H1 (cell line): ENCODE results near the gene MDFI. TPM values are rescaled to one million over a fixed set of nuclear protein-coding genes. Genes with fewer than 3 reads are reported as not detected.

Experiments
- CTCF ChIA-PET: fragments of 300-600 bp; sonication (Branson Sonifier 250); formaldehyde crosslinking; loops from one replicate; lab custom pipeline; 2021; ENCODE audit not compliant: partially characterized antibody; lab: Charles Lee
- POLR2A ChIA-PET: fragments of 300-600 bp; sonication (Branson Sonifier 250); formaldehyde crosslinking; loops from one replicate; lab custom pipeline; 2021; ENCODE audit warnings: inconsistent platforms; ENCODE audit not compliant: partially characterized antibody; lab: Charles Lee
- DNase-seq, 2 experiments: peaks; one replicate each; pipeline versions ENCODE4 v3.0.0 to v3.0.0-alpha.2; 2010 to 2022; ENCODE audit warnings: low spot score in 2 of 2, low read depth in 1 of 2, mixed read lengths in 1 of 2
- FAIRE-seq: peaks from 2 replicates; lab custom pipeline; 2011; peaks lifted over from hg19 to GRCh38; lab: Jason Lieb, UNC
- H2AFZ ChIP-seq: 2 replicates; pipeline ENCODE4 v1.8.1; 2012; ENCODE audit warnings: low read length, inconsistent platforms
- H2AK5ac ChIP-seq: 2 replicates; pipeline ENCODE4 v1.6.1; 2013; ENCODE audit warnings: low read depth, low read length
- H2BK120ac ChIP-seq: replicated peaks from 2 replicates; pipeline ENCODE3; 2013; ENCODE audit warnings: low read depth, low read length, inconsistent platforms
- H2BK12ac ChIP-seq: 2 replicates; pipeline ENCODE4 v1.6.1; 2013; ENCODE audit warnings: low read depth, low read length
- H2BK15ac ChIP-seq: 2 replicates; pipeline ENCODE4 v1.6.1; 2013; ENCODE audit warnings: low read length
- H2BK20ac ChIP-seq: 2 replicates; pipeline ENCODE4 v1.6.1; 2013; ENCODE audit warnings: low read length
- H2BK5ac ChIP-seq: 2 replicates; pipeline ENCODE4 v1.6.1; 2013; ENCODE audit warnings: low read depth, low read length
- H3K14ac ChIP-seq: 2 replicates; pipeline ENCODE4 v1.6.1; 2013; ENCODE audit warnings: inconsistent platforms; ENCODE audit not compliant: insufficient read length
- H3K18ac ChIP-seq: 2 replicates; pipeline ENCODE4 v1.6.1; 2013; ENCODE audit warnings: low read length; ENCODE audit errors: extremely low read depth
- H3K23ac ChIP-seq: 2 replicates; pipeline ENCODE4 v1.6.1; 2013; ENCODE audit warnings: inconsistent platforms; ENCODE audit not compliant: insufficient read length
- H3K23me2 ChIP-seq: 2 replicates; pipeline ENCODE4 v1.6.1; 2013; ENCODE audit warnings: low read depth, low read length
- H3K27ac ChIP-seq: 2 replicates; pipeline ENCODE4 v1.6.1; 2011; ENCODE audit warnings: low read depth, low read length, inconsistent platforms
- H3K27me3 ChIP-seq, 4 experiments: replicated peaks in 1 of 4; 1 replicate in 1 of 4; 2 replicates in 3 of 4; pipeline versions ENCODE4 v1.6.1 to v1.8.1; 2011 to 2013; ENCODE audit warnings: low read length in 3 of 4, mild to moderate bottlenecking in 3 of 4, inconsistent platforms in 2 of 4, mixed read lengths in 2 of 4, moderate library complexity in 1 of 4; ENCODE audit not compliant: control insufficient read depth in 3 of 4, insufficient read depth in 3 of 4; ENCODE audit errors: extremely low read depth in 1 of 4
- H3K36me3 ChIP-seq, 4 experiments: 2 replicates each; pipeline versions ENCODE4 v1.6.1 to v1.8.1; 2011 to 2013; ENCODE audit warnings: mild to moderate bottlenecking in 4 of 4, low read length in 3 of 4, moderate library complexity in 2 of 4, control low read depth in 1 of 4, inconsistent platforms in 1 of 4; ENCODE audit not compliant: insufficient read depth in 4 of 4, control insufficient read depth in 2 of 4
- H3K4ac ChIP-seq: replicated peaks from 2 replicates; pipeline ENCODE3; 2013; ENCODE audit warnings: low read length, low read depth, mixed read lengths, inconsistent platforms; ENCODE audit not compliant: insufficient read length
- H3K4me1 ChIP-seq, 4 experiments: replicated peaks in 1 of 4; 1 replicate in 1 of 4; 2 replicates in 3 of 4; pipeline versions ENCODE4 v1.6.1 to v1.8.1; 2011 to 2013; ENCODE audit warnings: low read length in 3 of 4, inconsistent platforms in 2 of 4, mixed read lengths in 1 of 4; ENCODE audit not compliant: insufficient read depth in 4 of 4, control insufficient read depth in 3 of 4
- H3K4me2 ChIP-seq, 2 experiments: 2 replicates each; pipeline versions ENCODE4 v1.6.1 to v1.8.1; 2011 to 2013; ENCODE audit warnings: low read depth in 2 of 2, low read length in 2 of 2, control low read depth in 1 of 2, inconsistent platforms in 1 of 2, mild to moderate bottlenecking in 1 of 2; ENCODE audit not compliant: insufficient read depth in 1 of 2
- H3K4me3 ChIP-seq, 4 experiments: fragments of 200-600, 300-600 bp in 1 of 4; sonication (generic), shearing (Covaris generic), sonication (Bioruptor Twin) in 1 of 4; 2 replicates each; pipeline versions ENCODE4 v1.5.1 to v1.8.1; 2011 to 2016; ENCODE audit warnings: low read length in 4 of 4, low read depth in 3 of 4, control low read depth in 2 of 4, inconsistent platforms in 2 of 4, mild to moderate bottlenecking in 2 of 4, mixed read lengths in 1 of 4, moderate library complexity in 1 of 4; ENCODE audit not compliant: insufficient read depth in 2 of 4; ENCODE audit errors: extremely low read depth in 1 of 4
- H3K56ac ChIP-seq: replicated peaks from 2 replicates; pipeline ENCODE3; 2013; ENCODE audit warnings: low read depth, mild to moderate bottlenecking, mixed read lengths, low read length, inconsistent platforms; ENCODE audit not compliant: insufficient read length
- H3K79me1 ChIP-seq: 2 replicates; pipeline ENCODE4 v1.6.1; 2013; ENCODE audit warnings: low read depth, low read length, control low read depth
- H3K79me2 ChIP-seq, 2 experiments: 2 replicates each; pipeline versions ENCODE4 v1.6.1 to v1.8.1; 2012 to 2013; ENCODE audit warnings: low read length in 2 of 2, mild to moderate bottlenecking in 2 of 2, inconsistent platforms in 1 of 2; ENCODE audit not compliant: insufficient read depth in 2 of 2, control insufficient read depth in 1 of 2
- H3K9ac ChIP-seq, 4 experiments: replicated peaks in 1 of 4; 1 replicate in 1 of 4; 2 replicates in 3 of 4; pipeline versions ENCODE4 v1.6.1 to v1.8.1; 2011 to 2013; ENCODE audit warnings: low read depth in 3 of 4, low read length in 3 of 4, control low read depth in 2 of 4, mild to moderate bottlenecking in 2 of 4, moderate library complexity in 2 of 4, inconsistent platforms in 1 of 4; ENCODE audit errors: extremely low read depth in 1 of 4
- H3K9me3 ChIP-seq, 2 experiments: 2 replicates each; pipeline versions ENCODE4 v1.6.1 to v1.8.1; 2012 to 2013; ENCODE audit warnings: mild to moderate bottlenecking in 2 of 2, moderate library complexity in 2 of 2, control low read depth in 1 of 2, inconsistent platforms in 1 of 2, low read depth in 1 of 2, low read length in 1 of 2, mixed read lengths in 1 of 2; ENCODE audit not compliant: insufficient read depth in 2 of 2
- H4K20me1 ChIP-seq, 2 experiments: replicated peaks in 1 of 2; 2 replicates each; pipeline versions ENCODE3 to v1.8.1; 2011 to 2013; ENCODE audit warnings: inconsistent platforms in 2 of 2, low read length in 2 of 2, mild to moderate bottlenecking in 1 of 2; ENCODE audit not compliant: insufficient read depth in 2 of 2, control insufficient read depth in 1 of 2
- H4K5ac ChIP-seq: 2 replicates; pipeline ENCODE4 v1.6.1; 2013; ENCODE audit warnings: low read length, low read depth, mixed read lengths, inconsistent platforms; ENCODE audit not compliant: insufficient read length
- H4K8ac ChIP-seq: 2 replicates; pipeline ENCODE4 v1.8.0; 2013; ENCODE audit warnings: mild to moderate bottlenecking, moderate library complexity, low read length, inconsistent platforms; ENCODE audit not compliant: insufficient read depth; ENCODE audit errors: extremely low read depth
- H4K91ac ChIP-seq: replicated peaks from 2 replicates; pipeline ENCODE3; 2013; ENCODE audit warnings: low read length, mixed read lengths, inconsistent platforms; ENCODE audit not compliant: insufficient read length
- CTCF ChIP-seq, 3 experiments: IDR thresholded peaks; 1 replicate in 2 of 3; 2 replicates in 1 of 3; pipeline versions ENCODE4 v1.5.1 to v1.6.1; 2011; ENCODE audit warnings: low read length in 3 of 3, mild to moderate bottlenecking in 3 of 3, inconsistent platforms in 2 of 3, low read depth in 1 of 3, moderate library complexity in 1 of 3; ENCODE audit not compliant: insufficient read depth in 1 of 3; ENCODE audit errors: control extremely low read depth in 1 of 3
- EP300 ChIP-seq, 2 experiments: IDR thresholded peaks; 1 replicate in 1 of 2; 2 replicates in 1 of 2; pipeline ENCODE4 v1.6.1; 2011 to 2012; ENCODE audit warnings: low read depth in 2 of 2, low read length in 2 of 2, mild to moderate bottlenecking in 2 of 2, borderline replicate concordance in 1 of 2, inconsistent platforms in 1 of 2, moderate library complexity in 1 of 2
- MAFK ChIP-seq: IDR thresholded peaks from 2 replicates; pipeline ENCODE4 v1.6.1; 2012; ENCODE audit warnings: low read depth, mild to moderate bottlenecking, improper control_type of control experiment, low read length
- RAD21 ChIP-seq, 2 experiments: IDR thresholded peaks in 1 of 2; conservative IDR thresholded peaks in 1 of 2; 2 replicates each; pipeline ENCODE4 v1.6.1; 2011; ENCODE audit warnings: low read depth in 2 of 2, low read length in 2 of 2, improper control_type of control experiment in 1 of 2, inconsistent platforms in 1 of 2, mild to moderate bottlenecking in 1 of 2, moderate library complexity in 1 of 2
- WGBS, 2 experiments: shearing (Covaris generic) in 1 of 2; methylation state at CpG; one replicate each; pipeline versions ENCODE4 v1.1.6 to v1.1.7; 2013 to 2015; ENCODE audit warnings: low lambda C conversion rate in 2 of 2, mixed read lengths in 2 of 2, inconsistent platforms in 1 of 2, low coverage in 1 of 2, missing lambda C conversion rate in 1 of 2; ENCODE audit not compliant: insufficient replicate concordance in 2 of 2, insufficient coverage in 1 of 2, insufficient read length in 1 of 2; ENCODE audit errors: extremely low coverage in 1 of 2, missing lambda C conversion rate in 1 of 2; 5-methylcytosine and 5-hydroxymethylcytosine counted together
- polyA plus RNA-seq, 7 experiments: library from polyadenylated mRNA; depleted of rRNA in 3 of 7; stranded (reverse) in 5 of 7; unstranded in 2 of 7; fragments of >200 nt in 5 of 7; fragments of 200-250 nt in 2 of 7; gene quantifications; 1 replicate in 5 of 7; 2 replicates in 1 of 7; 4 replicates in 1 of 7; pipeline versions ENCODE4 v1.2.1 to v1.2.3, GENCODE V29; 2011 to 2013; ENCODE audit warnings: missing spikeins in 2 of 7, mixed read lengths in 2 of 7
- total RNA-seq: library from RNA; stranded (reverse); fragmentation: NEBNext Ultra II Directional; extraction: Animal tissue kit (Norgen Biotek cat#: 25700); gene quantifications from 2 replicates; pipeline ENCODE4 v1.2.1, GENCODE V29; 2021

MDFI gene
- total and polyA plus RNA-seq, 2 of the 8 experiments (the other 6 are each of a cell fraction or from before 2014, with no cell fraction given) = 41.0 to 65.6 TPM

DNA sequence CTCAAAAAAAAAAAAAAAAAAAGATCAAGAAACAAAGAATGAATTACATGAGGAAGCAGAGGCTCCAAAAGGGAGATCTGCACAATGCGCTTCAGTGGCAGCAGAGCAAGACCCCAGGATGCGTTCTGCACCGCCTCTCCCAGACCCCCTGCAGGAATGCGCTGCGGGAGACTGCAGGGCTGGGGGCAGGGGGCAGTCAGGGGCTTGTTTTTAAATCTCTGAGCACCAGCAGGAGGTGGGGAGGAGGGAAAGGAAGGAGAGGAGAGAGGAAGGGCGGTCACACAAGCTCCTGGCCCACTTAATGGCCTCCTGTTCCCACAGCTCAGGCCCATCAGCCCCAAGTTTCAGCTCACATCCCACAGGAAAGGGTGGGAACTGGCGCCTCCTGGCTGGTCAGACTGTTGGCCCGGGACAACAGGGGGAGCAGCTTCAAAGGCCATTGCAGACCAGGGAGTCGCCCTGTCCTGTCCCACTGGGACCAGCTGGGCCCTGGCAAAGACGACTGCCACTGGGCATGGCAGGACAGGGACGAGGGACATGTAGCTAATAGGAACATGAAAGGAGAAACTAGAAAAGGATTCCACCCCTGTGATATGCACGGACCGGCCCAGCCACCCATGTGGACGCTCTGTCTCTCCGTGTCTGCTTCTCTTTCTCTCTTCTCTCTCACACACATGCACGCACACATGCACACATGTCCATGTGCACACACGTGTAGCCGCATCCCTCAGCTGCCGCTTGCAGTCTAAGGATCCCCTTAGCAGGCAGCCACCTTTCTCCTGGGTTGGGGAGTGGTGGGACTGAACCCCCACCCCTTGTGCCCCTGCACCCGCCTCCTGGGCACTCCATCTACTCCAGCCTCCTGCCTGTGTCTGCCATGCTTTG is 62.4 kb downstream of the MDFI start:
- Histone ChIP-seq H3K9me3 (no peaks in the 10 kb centered on the region), H2BK12ac (peak overlapping the region; percentile 92; the same call in 1 of the 2 replicates), H3K4me3 (no peak overlapping the region), H4K5ac (no peak overlapping the region), H3K4ac (no peak overlapping the region), H2BK15ac (peak overlapping the region; percentile 95), H3K56ac (no peak overlapping the region), H3K4me2 (no peak overlapping the region), H2BK5ac (peak overlapping the region; percentile 75; the same call in 1 of the 2 replicates), H3K23me2 (no peaks in the 10 kb centered on the region), H3K27ac (no peak overlapping the region), H3K4me1 (peaks cover 0 to 8% (median 2%) of the 10 kb centered on the region in 4 experiments; a peak in 5 of 7 replicates), H2BK120ac (no peak overlapping the region), H3K9ac (no peak overlapping the region), H3K36me3 (no peaks in the 10 kb centered on the region), H4K8ac (no peak overlapping the region; the same call in 1 of the 2 replicates), H3K27me3 (no peaks in the 10 kb centered on the region; a peak in 2 of 7 replicates), H3K14ac (no peak overlapping the region), H2AK5ac (no peak overlapping the region), H3K79me1 (0 out of 2 replicates have a peak, but pooled peaks cover 2% of the 10 kb centered on the region), H3K23ac (no peak overlapping the region), H3K79me2 (no peaks in the 10 kb centered on the region), H2BK20ac (no peak overlapping the region), H3K18ac (peak overlapping the region; percentile 83; the same call in 1 of the 2 replicates)
- DNase-seq = no peak
- no peak for FAIRE-seq
- CTCF ChIA-PET = interaction anchor here (0.6 to 12.5 kb wide), 14 partner anchors 8 to 726 kb away, joined by 3 to 181 read pairs (median 4); partner anchors contain the start of gene TOMM6
- WGBS, 2 experiments = 72% methylated on average over 20 of the region's 20 CpGs; no CpG with 5 or more reads in 1 of the 2 experiments
- TF ChIP-seq CTCF (IDR thresholded peaks at IDR 0.05; ENCODE audit: control extremely low read depth in 1 of 3, insufficient read depth in 1 of 3, low read depth in 1 of 3, low read length in 3 of 3) (peak in 2 of 3 experiments; percentile 32 to 36; a peak in 2 of 4 replicates), MAFK (no peak), RAD21 (IDR thresholded peaks at IDR 0.05 in 1 of 2, conservative IDR thresholded peaks at IDR 0.05 in 1 of 2; ENCODE audit: low read depth in 2 of 2, low read length in 2 of 2) (peak in 1 of 2 experiments; percentile 27; a peak in 2 of 4 replicates), EP300 (IDR thresholded peaks at IDR 0.05; ENCODE audit: borderline replicate concordance in 1 of 2, low read depth in 2 of 2, low read length in 2 of 2) (no peak)
- TF ChIP-seq, all 59 proteins: peak for 2
- H2AFZ ChIP-seq = no peak overlapping the region
- no peak overlapping the region for H4K91ac ChIP-seq
- H4K20me1 ChIP-seq = peaks cover 0 to 3% of the 10 kb centered on the region in 2 experiments
- POLR2A ChIA-PET = interaction anchor here (1.7 kb wide), 1 partner anchor 15 kb away, joined by 4 read pairs; no protein-coding TSS in a partner anchor
